ENCODE measurements around the gene SYNGR1. TPM values are rescaled to one million over a fixed set of nuclear protein-coding genes. Genes with fewer than 3 reads are reported as not detected.

The SYNGR1 gene
- total and polyA plus RNA-seq, 9 donors: 13.1 to 104 (median 74.7) TPM

DNA sequence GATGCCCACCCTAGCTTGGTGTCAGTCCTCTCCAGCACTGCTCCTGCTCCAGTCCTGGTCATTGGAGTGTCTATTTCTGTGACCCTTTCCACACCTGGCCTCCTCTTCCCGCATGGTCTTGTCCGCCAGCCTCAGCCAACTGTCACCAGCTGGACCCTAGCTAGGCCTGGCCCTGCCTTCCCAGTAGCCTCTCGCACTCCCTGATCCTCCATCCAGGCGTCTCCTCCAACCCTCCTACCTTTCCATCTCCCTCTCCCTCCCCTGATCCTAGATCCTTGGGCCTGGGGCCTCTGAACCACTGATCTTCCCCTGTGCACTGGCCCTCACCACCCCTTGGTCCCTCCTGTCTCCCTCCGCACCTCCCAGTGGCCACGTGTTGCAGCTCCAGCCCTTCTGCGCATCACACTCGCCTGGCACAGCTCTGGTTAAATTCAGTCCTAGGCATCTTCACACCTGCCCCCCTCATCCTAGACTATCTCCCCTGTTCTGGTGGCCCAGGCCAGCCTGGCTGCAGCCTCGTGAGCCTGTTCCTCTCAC lies 9.9 kb downstream of the SYNGR1 start:
- TF ChIP-seq POLR2A (IDR thresholded peaks at IDR 0.05): no peak
- TF ChIP-seq, protein P1, sequence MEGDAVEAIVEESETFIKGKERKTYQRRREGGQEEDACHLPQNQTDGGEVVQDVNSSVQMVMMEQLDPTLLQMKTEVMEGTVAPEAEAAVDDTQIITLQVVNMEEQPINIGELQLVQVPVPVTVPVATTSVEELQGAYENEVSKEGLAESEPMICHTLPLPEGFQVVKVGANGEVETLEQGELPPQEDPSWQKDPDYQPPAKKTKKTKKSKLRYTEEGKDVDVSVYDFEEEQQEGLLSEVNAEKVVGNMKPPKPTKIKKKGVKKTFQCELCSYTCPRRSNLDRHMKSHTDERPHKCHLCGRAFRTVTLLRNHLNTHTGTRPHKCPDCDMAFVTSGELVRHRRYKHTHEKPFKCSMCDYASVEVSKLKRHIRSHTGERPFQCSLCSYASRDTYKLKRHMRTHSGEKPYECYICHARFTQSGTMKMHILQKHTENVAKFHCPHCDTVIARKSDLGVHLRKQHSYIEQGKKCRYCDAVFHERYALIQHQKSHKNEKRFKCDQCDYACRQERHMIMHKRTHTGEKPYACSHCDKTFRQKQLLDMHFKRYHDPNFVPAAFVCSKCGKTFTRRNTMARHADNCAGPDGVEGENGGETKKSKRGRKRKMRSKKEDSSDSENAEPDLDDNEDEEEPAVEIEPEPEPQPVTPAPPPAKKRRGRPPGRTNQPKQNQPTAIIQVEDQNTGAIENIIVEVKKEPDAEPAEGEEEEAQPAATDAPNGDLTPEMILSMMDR (IDR thresholded peaks at IDR 0.05): no peak
- no peak for TF ChIP-seq EP300 (IDR thresholded peaks at IDR 0.05)
- WGBS, 3 donors: 76 to 79% (median 76%) methylated on average over 9 of the region's 9 CpGs
- no peaks in the 10 kb centered on the region for H3K9me3 ChIP-seq
- no peak overlapping the region for H3K27ac ChIP-seq
- H3K36me3 ChIP-seq: no peaks in the 10 kb centered on the region
- no peak for DNase-seq
- no peaks in the 10 kb centered on the region for H3K27me3 ChIP-seq
- H3K4me3 ChIP-seq: no peak overlapping the region
- peaks cover 11% of the 10 kb centered on the region for H3K4me1 ChIP-seq (ENCODE audit: insufficient read depth)
- intact Hi-C loops (cut with DNase I): no loop called here

DNA sequence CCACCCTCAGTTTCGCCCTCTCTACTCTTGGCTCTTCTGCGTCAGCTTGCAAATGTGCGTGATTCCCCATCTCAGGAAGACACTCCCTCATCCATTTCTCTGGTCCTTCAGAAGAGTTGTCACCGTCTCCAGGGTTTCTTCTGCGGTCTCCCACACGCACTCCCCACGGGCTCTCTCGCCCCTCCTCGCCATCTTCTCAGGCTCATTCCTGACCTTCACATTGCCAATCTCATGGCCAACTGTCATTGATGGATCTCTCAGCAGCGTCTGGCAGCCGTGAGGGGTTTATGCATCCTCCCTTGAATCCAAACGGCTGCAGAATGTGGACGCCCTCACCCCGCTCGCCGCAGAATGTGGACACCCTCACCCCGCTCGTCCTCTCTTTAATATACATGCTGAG lies 10.5 kb downstream of the SYNGR1 start:
- no peaks in the 10 kb centered on the region for H3K9me3 ChIP-seq
- DNase-seq: no peak
- intact Hi-C loops (cut with DNase I): no loop called here
- H3K36me3 ChIP-seq: no peaks in the 10 kb centered on the region
- no peak overlapping the region for H3K27ac ChIP-seq
- no peaks in the 10 kb centered on the region for H3K27me3 ChIP-seq
- WGBS, 3 donors: 76 to 77% (median 77%) methylated on average over 18 of the region's 18 CpGs
- no peak overlapping the region for H3K4me3 ChIP-seq
- H3K4me1 ChIP-seq (ENCODE audit: insufficient read depth): peaks cover 11% of the 10 kb centered on the region
- TF ChIP-seq POLR2A (IDR thresholded peaks at IDR 0.05) (no peak), EP300 (IDR thresholded peaks at IDR 0.05) (no peak)
- TF ChIP-seq, protein P1 (IDR thresholded peaks at IDR 0.05): no peak

DNA sequence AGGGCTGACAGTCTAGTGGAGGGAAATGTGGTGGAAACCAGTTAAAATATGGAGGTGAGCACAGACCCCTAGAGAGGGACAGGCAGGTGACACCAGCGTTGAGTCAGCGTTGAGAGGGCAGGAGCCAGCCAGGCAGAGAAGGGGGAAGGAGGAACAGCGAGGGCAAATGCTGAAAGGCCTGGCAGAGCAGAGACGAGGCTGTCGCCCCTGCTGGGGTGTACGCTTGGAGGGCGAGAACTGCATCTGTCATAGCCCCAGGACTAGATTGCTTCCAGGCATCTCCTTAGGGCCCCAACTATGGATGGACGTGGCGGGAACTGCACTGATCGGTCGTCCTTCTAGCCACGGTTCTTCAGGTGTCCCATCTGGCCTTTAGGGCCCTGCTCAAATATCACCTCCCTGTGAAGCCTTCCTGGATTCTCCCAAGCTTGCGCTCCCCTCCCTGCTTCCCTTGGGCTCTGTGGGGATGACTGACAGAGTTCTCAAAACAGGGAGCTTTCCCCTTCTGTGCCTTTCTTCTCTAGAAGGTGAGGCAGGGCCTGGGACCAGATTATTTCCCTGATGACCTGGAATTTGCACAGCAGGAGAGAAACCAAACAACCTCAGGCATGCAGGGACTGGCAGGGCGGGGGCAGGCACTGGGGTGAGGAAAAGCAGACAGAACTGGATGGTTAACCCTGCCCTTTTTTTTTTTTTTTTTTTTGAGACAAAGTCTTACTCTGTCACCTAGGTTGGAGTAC lies 11.1 kb downstream of the SYNGR1 start:
- Histone ChIP-seq H3K4me1 (ENCODE audit: insufficient read depth) (peaks cover 11% of the 10 kb centered on the region), H3K27me3 (no peaks in the 10 kb centered on the region), H3K9me3 (no peaks in the 10 kb centered on the region), H3K4me3 (no peak overlapping the region), H3K36me3 (no peaks in the 10 kb centered on the region), H3K27ac (no peak overlapping the region)
- 81 to 84% (median 83%) methylated on average over 14 of the region's 14 CpGs for WGBS, 3 donors
- intact Hi-C loops (cut with DNase I): no loop called here
- DNase-seq: no peak
- TF ChIP-seq EP300 (IDR thresholded peaks at IDR 0.05) (no peak), POLR2A (IDR thresholded peaks at IDR 0.05) (no peak)
- TF ChIP-seq, protein P1 (IDR thresholded peaks at IDR 0.05): no peak

DNA sequence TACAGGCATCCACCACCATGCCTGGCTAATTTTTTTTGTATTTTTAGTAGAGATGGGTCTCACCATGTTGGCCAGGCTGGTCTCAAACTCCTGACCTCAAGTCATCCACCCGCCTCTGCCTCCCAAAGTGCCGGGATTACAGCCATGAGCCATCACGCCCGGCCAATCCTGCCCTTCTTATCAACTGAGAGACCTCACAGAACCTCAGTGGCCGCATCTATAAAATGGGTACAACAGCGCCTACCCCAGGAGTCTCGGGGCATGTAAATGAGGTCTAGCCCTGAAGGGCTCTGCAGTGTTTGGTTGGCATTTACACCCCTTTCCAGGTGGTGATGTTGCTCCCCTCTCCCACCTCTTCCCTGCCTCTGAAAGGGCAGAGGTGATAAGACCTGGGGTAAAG lies 11.7 kb downstream of the SYNGR1 start:
- intact Hi-C loops (cut with DNase I): no loop called here
- Histone ChIP-seq H3K4me1 (ENCODE audit: insufficient read depth) (peaks cover 11% of the 10 kb centered on the region), H3K27me3 (no peaks in the 10 kb centered on the region), H3K4me3 (no peak overlapping the region), H3K9me3 (no peaks in the 10 kb centered on the region), H3K27ac (no peak overlapping the region), H3K36me3 (no peaks in the 10 kb centered on the region)
- no peak for TF ChIP-seq EP300 (IDR thresholded peaks at IDR 0.05)
- TF ChIP-seq, protein P1 (IDR thresholded peaks at IDR 0.05): no peak
- no peak for TF ChIP-seq POLR2A (IDR thresholded peaks at IDR 0.05)
- WGBS, 3 donors: 84 to 97% (median 95%) methylated on average over 7 of the region's 7 CpGs
- DNase-seq: no peak
